GM11168 (cell line): ENCODE results near the gene CEND1.

Experiments
- in situ Hi-C: fragments of 300-500 bp; cut with MboI; formaldehyde crosslinking; loops from one replicate; pipeline ENCODE4 v1.12.0; 2022; ENCODE audit warnings: low sequenced_read_pairs; ENCODE audit not compliant: unreplicated experiment

The CEND1 gene

DNA sequence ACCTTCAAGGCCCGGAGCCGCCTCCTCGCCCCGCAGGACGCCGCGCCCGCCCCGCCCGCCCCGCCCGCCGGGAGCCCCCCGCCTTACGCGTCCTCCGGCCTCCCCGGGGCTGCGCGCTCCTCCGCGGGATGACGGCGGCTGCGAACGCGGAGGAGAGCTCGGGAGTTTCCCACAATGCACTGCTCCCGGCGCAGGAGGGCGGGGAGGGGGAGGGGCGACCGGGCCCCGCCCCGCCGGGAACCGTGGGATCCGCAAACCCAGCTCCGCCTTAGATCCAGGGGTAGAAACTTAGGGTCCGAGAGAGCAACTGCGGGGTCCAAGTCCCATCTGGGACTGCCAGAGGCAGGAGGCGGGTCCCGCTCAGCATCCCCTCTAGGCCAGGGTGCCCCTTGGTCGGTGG, at the start of gene CEND1:
Gene CEND1, minus strand, starts transcription at position 148 of the 400 bp plus-strand sequence. CDS start 1,514 bp downstream, outside the sequence.
- in situ Hi-C loops, result no loop called here

DNA sequence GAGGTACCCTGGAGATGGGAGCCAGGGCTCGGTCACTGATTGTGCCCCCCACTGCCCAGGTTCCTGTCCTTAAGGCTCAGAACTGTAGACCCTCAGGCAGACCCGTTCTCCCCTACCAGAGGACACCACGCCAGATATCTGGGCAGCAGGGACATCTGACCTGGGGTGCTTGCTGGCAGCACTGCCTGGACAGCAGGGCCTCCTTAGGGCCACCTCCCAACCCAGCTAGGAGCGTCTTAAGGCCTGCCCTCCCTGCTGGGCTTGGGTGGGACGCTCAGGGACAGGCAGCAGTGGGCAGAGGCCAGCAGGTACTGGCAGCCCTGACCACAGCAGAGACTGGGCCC, 49.4 kb upstream of the CEND1 start:
- in situ Hi-C loops, result no loop called here

DNA sequence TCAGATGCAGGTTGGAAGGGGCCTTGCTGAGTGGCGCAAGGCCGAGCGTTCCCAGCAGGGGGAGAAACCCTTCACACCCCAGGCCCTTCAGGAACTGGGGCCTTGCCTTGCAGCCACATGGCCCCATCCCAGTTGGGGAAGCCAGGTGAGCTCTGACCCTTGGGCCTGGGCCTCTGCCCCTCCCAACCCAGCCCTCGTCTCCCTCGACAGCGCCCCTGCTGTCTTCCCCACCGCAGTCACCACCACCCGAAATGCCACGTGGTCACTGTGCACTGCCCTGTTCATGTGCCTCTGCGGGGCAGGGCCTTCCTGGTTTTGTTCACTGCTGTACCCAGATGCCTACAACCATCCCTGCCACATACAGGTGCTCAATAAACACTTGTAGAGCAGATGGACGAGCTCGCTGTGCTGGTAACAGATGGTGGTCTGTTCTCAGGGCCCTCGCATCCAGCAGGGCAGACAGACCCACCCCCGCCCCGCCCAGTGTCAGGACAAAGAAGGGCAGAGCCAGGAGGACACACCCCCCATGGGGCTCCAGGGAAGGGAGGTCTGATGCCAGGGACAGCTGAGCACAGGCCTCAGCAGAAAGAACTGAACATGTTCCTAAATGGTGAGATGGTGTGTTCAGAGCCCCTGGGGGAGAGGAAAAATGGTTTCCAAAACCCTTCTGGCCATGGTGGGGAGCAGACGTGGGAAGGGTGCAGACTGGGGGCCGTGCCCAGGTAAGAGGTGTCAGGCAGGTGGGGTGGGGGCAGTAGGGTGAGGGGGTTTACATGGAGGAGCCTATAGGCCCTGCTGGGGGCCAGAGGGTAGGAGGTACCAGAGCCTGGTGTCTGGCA, 48.8 kb upstream of the CEND1 start:
- in situ Hi-C loops, result no loop called here

- in situ Hi-C loops, result no loop called here
Measured at GRCh38 chr11:837990-838307, 48.1 kb upstream of the CEND1 start.

GRCh38 chr11:837189-837989, 47.5 kb upstream of the CEND1 start:
- in situ Hi-C loops, result no loop called here

- in situ Hi-C loops, result no loop called here
Measured at GRCh38 chr11:836700-837099, 46.8 kb upstream of the CEND1 start.

GRCh38 chr11:836274-836673, 46.4 kb upstream of the CEND1 start:
- in situ Hi-C loops, result no loop called here

GRCh38 chr11:834371-835316, 44.8 kb upstream of the CEND1 start:
- in situ Hi-C loops, result no loop called here

DNA sequence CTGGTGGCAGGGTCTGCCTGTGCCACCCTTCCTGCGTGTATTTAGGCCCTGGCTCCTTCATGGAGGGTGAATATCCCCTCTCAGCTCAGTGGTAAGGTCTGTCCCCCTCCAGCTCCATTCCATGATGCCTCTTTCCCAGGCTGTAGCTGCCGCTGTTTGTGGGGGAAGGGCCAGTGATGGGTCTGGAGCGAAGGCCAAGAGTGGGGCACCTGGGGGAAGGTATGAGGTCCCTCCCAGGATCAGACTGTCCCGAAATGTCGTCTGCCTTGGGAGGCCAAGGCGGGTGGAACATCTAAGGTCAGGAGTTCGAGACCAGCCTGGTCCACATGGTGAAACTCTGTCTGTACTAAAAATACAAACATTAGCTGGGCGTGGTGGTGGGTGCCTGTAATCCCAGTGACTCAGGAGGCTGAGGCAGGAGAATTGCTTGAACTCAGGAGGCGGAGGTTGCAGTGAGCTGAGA, 44.0 kb upstream of the CEND1 start:
- in situ Hi-C loops, result no loop called here

GRCh38 chr11:833114-833791, 43.4 kb upstream of the CEND1 start:
- in situ Hi-C loops, result no loop called here

GRCh38 chr11:832529-833113, 42.7 kb upstream of the CEND1 start, which contains the start of gene CD151:
CD151 (plus strand) TSS chr11:832952; CDS start chr11:836070, 3,118 bp downstream.
- in situ Hi-C loops, result no loop called here

DNA sequence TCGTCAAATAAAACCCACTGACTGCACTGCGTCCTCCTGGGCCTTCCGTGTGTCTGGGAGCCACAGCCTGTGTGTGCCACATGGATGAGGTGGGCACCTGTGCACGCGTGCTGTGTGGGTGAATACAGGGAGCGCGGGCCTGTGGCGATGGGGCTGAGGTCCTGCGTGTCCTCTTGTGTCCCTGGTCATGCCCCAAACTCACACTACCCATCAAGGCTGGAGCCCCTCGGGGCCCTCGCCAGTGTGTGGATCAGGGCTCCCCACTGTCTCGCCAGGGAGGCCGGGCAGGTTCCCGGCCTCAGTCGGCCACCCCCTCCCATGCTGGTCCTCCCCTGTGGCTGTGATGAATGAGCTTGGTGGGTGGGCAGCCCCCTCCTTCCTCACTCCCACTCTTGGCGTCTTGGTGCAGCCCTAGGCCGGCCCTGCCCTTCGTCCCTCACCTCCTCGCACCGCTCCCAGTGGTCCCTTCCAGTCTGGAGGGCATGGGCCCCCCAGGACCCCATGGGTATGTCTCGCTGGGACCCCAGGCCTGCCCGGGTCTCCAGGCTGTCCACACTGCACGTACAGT, 42.2 kb upstream of the CEND1 start:
- in situ Hi-C loops, result no loop called here

- in situ Hi-C loops, result no loop called here
Measured at GRCh38 chr11:831118-831864, 41.4 kb upstream of the CEND1 start.

DNA sequence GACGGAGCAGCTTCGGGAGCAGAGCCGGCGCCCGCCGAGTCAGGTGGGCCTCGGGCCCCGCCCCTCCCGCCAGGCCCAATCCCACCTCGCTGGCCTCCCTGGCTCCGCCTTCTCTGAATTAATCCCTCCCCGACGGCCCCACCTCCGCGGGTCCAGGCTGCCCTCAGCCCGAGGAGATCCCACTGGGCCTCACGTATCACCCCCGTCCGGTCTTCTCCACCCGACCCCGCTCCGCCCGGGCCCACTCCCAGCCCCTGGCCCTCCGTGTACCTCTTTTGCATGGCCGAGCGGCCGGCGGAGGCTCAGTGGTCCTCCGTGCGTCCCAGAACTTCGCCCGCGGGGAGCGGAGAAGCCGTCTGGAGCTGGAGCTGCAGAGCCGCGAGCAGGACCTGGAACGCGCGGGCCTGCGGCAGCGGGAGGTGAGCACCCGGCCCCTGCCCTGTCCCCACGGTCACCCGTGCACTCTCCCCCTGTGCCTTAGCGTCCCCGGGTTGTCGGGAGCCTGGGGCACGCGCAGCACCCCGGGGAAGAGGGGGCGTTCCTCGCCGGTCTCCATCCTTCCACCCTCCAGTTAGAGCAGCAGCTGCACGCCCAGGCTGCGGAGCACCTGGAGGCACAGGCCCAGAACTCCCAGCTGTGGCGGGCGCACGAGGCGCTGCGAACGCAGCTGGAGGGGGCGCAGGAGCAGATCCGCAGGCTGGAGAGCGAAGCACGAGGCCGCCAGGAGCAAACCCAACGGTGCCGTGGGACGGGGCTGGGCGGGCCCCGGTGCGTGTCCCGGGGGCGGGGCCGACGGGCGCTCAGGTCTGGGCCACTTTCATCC, 40.6 kb upstream of the CEND1 start:
- in situ Hi-C loops, result no loop called here

DNA sequence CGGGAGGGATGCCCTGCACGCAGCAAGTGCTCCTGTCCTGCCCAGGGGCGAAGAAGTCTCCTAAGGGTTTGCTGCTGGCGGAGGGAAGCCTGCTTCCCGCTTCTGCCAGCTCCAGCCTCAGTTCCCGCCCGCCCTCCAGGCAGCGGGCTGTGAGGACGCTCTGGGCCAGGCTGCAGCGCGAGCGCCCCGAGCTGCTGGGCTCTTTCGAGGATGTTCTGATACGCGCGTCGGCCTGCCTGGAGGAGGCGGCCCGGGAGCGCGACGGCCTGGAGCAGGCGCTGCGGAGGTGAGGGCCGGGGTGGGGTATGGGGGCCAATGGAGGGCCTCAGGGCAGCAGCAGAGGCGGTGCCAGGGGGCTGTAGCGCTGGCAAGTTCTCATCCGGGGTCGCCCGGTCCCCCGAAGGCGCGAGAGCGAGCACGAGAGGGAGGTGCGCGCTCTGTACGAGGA, 40.0 kb upstream of the CEND1 start:
- in situ Hi-C loops, result no loop called here

DNA sequence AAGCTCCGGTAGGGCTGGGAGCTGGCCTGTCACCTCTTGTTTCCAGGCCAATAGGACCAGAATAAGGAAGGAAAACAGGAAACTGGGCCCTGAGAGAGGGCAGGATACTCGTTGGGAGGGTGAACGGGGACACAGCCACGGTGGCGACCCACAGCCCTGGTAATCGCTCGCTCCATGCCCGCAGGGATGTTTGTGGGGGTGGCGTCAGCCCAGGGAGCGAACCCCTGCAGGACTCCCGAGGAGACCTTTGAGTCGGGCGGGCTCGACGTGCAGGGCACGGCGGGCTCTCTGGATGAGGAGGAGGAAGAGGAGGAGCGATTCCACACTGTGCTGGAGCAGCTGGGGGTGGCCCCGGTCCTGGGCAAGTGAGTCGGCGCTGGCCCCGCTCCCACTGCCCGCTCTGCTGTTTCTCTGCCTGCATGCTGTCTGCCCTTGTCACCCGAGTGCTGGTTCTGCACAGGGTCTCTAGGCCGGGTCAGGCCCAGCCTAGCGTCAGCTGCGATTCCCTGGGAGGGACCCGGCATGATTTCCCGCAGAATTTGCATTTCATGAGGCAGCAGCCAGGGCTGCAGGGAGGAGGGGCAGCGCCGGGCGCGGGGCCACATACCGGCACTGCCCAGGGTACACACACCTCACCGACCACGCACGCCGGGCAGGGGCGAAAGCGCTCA, 39.4 kb upstream of the CEND1 start:
- in situ Hi-C loops, result no loop called here
